ENCODE measurements around the gene CEP350. TPM values are rescaled to one million over a fixed set of nuclear protein-coding genes. Genes with fewer than 3 reads are reported as not detected.

The CEP350 gene
- total RNA-seq, 1 experiment from 2014 or later = 41.1 TPM

DNA sequence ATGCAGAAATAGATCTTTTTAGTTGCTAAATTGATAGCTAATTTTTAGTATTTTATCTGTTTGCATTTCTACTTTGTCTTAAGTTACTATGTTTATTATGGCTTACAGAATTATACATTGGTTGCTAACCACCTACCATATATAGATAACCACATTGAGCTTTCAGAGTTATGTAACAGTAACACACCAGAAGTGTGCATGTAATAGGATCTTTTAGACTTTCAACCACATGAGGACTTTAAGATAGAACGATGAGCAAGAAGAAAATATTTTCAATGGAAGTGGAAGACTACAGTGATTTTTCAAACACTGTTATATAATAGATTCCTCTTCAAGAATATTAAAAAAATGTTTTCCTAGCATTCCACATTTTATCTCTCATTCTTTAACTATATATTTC, 43.7 kb upstream of the CEP350 start:
- POLR2A ChIA-PET = no interaction called here
- CTCF ChIA-PET = no interaction called here
- no TSS peak for BruUV-seq (replicated peaks)
- no peaks in the 10 kb centered on the region for H3K9me3 ChIP-seq (ENCODE audit: control insufficient read depth, insufficient read depth, low read depth, low read length)
- no peaks in the 10 kb centered on the region for H3K4me1 ChIP-seq (ENCODE audit: control insufficient read depth, insufficient read depth, low read length)
- in situ Hi-C loops (cut with HindIII; ENCODE audit: low pct_unique_long_range_greater_than_20kb, low sequenced_read_pairs) = no loop called here
- no peak for TF ChIP-seq SIN3A (IDR thresholded peaks at IDR 0.05; ENCODE audit: borderline replicate concordance, insufficient read depth, low read depth, low read length)
- H3K27ac ChIP-seq (ENCODE audit: low read length) = no peak overlapping the region
- no peak overlapping the region for H3K4me3 ChIP-seq (ENCODE audit: low read depth in 2 of 2, low read length in 2 of 2)
- no peaks in the 10 kb centered on the region for H3K27me3 ChIP-seq (ENCODE audit: control insufficient read depth, insufficient read depth, low read length)
- ATAC-seq (no peak), DNase-seq (ENCODE audit: low read depth, low spot score) (no peak)
- intact Hi-C loops (cut with micrococcal nuclease; ENCODE audit: unreplicated experiment) = no loop called here
- H3K36me3 ChIP-seq (ENCODE audit: control insufficient read depth, insufficient read depth, low read length) = peaks cover 21% of the 10 kb centered on the region

DNA sequence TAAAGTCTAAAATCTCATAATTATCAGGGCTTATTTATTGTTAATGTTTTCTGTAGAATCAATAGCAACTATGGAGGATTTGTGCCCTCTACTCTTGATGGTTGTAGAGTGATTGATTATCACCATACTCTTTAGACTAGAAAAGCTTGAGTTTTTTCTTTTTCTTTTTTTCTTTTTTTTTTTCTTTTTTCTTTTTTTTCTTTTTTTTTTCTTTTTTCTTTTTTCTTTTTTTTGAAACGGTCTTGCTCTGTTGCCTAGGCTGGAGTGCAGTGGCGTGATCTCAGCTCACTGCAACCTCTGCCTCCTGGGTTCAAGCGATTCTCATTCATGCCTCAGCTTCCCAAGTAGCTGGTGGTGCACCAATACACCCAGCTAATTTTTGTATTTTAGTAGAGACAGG, 42.8 kb upstream of the CEP350 start:
- Histone ChIP-seq H3K4me3 (ENCODE audit: low read depth in 2 of 2, low read length in 2 of 2) (no peak overlapping the region), H3K9me3 (ENCODE audit: control insufficient read depth, insufficient read depth, low read depth, low read length) (no peaks in the 10 kb centered on the region), H3K36me3 (ENCODE audit: control insufficient read depth, insufficient read depth, low read length) (peaks cover 20% of the 10 kb centered on the region), H3K27me3 (ENCODE audit: control insufficient read depth, insufficient read depth, low read length) (no peaks in the 10 kb centered on the region), H3K4me1 (ENCODE audit: control insufficient read depth, insufficient read depth, low read length) (no peaks in the 10 kb centered on the region), H3K27ac (ENCODE audit: low read length) (no peak overlapping the region)
- intact Hi-C loops (cut with micrococcal nuclease; ENCODE audit: unreplicated experiment) (no loop called here), in situ Hi-C loops (cut with HindIII; ENCODE audit: low pct_unique_long_range_greater_than_20kb, low sequenced_read_pairs) (no loop called here)
- TF ChIP-seq SIN3A (IDR thresholded peaks at IDR 0.05; ENCODE audit: borderline replicate concordance, insufficient read depth, low read depth, low read length) = no peak
- TF ChIP-seq, protein P1, sequence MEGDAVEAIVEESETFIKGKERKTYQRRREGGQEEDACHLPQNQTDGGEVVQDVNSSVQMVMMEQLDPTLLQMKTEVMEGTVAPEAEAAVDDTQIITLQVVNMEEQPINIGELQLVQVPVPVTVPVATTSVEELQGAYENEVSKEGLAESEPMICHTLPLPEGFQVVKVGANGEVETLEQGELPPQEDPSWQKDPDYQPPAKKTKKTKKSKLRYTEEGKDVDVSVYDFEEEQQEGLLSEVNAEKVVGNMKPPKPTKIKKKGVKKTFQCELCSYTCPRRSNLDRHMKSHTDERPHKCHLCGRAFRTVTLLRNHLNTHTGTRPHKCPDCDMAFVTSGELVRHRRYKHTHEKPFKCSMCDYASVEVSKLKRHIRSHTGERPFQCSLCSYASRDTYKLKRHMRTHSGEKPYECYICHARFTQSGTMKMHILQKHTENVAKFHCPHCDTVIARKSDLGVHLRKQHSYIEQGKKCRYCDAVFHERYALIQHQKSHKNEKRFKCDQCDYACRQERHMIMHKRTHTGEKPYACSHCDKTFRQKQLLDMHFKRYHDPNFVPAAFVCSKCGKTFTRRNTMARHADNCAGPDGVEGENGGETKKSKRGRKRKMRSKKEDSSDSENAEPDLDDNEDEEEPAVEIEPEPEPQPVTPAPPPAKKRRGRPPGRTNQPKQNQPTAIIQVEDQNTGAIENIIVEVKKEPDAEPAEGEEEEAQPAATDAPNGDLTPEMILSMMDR (IDR thresholded peaks at IDR 0.05) = no peak
- no peak for TF ChIP-seq REST (IDR thresholded peaks at IDR 0.05; ENCODE audit: insufficient read depth in 1 of 2, low read depth in 2 of 2, low read length in 1 of 2)
- TF ChIP-seq POLR2AphosphoS5 (IDR thresholded peaks at IDR 0.05; ENCODE audit: low read depth, low read length) = no peak
- no peak for TF ChIP-seq TCF7L2 (IDR thresholded peaks at IDR 0.05; ENCODE audit: low read depth, low read length)
- DNase-seq (ENCODE audit: low read depth, low spot score) = no peak
- ChIA-PET POLR2A (interaction anchor here (0.7 kb wide), 1 partner anchor 97 kb away, joined by 4 read pairs; no protein-coding TSS in a partner anchor), CTCF (interaction anchor here (0.6 kb wide), 1 partner anchor 97 kb away, joined by 4 read pairs; no protein-coding TSS in a partner anchor)
- no TSS peak for BruUV-seq (replicated peaks)
- ATAC-seq = no peak

- Histone ChIP-seq H3K4me3 (ENCODE audit: low read depth in 2 of 2, low read length in 2 of 2) (no peak overlapping the region), H3K36me3 (ENCODE audit: control insufficient read depth, insufficient read depth, low read length) (peaks cover 43% of the 10 kb centered on the region), H3K27ac (ENCODE audit: low read length) (no peak overlapping the region), H3K4me1 (ENCODE audit: control insufficient read depth, insufficient read depth, low read length) (no peaks in the 10 kb centered on the region), H3K27me3 (ENCODE audit: control insufficient read depth, insufficient read depth, low read length) (no peaks in the 10 kb centered on the region), H3K9me3 (ENCODE audit: control insufficient read depth, insufficient read depth, low read depth, low read length) (no peaks in the 10 kb centered on the region)
- DNase-seq (ENCODE audit: low read depth, low spot score) = no peak
- ATAC-seq = no peak
- TSS peak; percentile 57 for BruUV-seq (replicated peaks)
- intact Hi-C loops (cut with micrococcal nuclease; ENCODE audit: unreplicated experiment) = no loop called here
- CTCF ChIA-PET = no interaction called here
- POLR2A ChIA-PET = no interaction called here
- in situ Hi-C loops (cut with HindIII; ENCODE audit: low pct_unique_long_range_greater_than_20kb, low sequenced_read_pairs) = no loop called here
- TF ChIP-seq REST (IDR thresholded peaks at IDR 0.05; ENCODE audit: insufficient read depth in 1 of 2, low read depth in 2 of 2, low read length in 1 of 2) (no peak), POLR2AphosphoS5 (IDR thresholded peaks at IDR 0.05; ENCODE audit: low read depth, low read length) (no peak), TCF7L2 (IDR thresholded peaks at IDR 0.05; ENCODE audit: low read depth, low read length) (no peak), SIN3A (IDR thresholded peaks at IDR 0.05; ENCODE audit: borderline replicate concordance, insufficient read depth, low read depth, low read length) (no peak)
- TF ChIP-seq, protein P1 (IDR thresholded peaks at IDR 0.05) = no peak
These were observed 36.8 kb upstream of the CEP350 start for GRCh38 chr1:179917601-179918429.
